Nucleus accumbens (tissue), 56 donors: Measurements from ENCODE around the gene THAP4.
A peak's percentile ranks its signal among the peaks of the same experiment; 100 is the strongest.

Experiments used
- DNase-seq, 56 donors: peaks; one replicate each; lab custom pipeline; 2025; lab: John Stamatoyannopoulos, UW

Gene THAP4, protein sequence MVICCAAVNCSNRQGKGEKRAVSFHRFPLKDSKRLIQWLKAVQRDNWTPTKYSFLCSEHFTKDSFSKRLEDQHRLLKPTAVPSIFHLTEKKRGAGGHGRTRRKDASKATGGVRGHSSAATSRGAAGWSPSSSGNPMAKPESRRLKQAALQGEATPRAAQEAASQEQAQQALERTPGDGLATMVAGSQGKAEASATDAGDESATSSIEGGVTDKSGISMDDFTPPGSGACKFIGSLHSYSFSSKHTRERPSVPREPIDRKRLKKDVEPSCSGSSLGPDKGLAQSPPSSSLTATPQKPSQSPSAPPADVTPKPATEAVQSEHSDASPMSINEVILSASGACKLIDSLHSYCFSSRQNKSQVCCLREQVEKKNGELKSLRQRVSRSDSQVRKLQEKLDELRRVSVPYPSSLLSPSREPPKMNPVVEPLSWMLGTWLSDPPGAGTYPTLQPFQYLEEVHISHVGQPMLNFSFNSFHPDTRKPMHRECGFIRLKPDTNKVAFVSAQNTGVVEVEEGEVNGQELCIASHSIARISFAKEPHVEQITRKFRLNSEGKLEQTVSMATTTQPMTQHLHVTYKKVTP

DNA sequence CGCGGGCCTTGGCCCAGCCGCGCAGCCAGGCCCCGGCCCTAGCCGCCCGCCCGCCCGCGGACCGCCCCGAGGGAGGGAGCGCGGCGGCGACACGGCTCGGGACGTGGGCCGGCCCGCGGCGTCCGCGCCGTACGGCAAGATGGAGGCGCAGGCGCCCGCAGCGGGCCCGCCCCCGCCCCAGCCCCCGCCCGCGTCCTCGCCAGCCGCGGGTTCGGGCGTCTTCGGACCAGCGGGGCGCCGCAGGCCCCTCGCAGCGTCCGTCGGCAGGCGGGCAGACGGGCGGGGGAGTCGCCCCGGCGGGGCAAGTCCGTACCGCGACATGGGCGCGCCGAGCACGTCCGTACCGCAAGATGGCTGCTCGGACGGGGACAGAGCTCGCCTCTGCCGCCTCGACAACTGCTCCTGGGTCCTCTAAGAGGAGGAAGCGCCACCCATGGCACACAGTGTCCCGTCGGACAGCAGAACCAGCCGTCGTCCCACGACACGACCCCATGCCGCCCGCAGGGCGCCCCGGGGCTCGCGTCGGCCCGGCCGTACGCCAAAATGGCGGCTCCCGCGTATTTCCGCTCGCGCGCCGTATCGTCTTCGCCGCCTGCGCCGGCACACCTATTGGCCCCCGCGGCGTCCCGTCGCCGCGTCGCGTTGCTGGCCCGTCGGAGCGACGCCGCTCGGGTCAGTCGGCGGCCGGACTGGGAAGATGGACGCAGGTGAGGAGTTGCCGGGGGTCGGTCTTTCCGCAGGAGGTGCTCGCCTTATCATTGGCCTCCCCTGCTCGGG, at the start of gene THAP4, which contains the start of gene ATG4B:
Gene THAP4 (minus strand): TSS at position 141 of the 777 bp plus-strand sequence. CDS start 141 bp downstream, outside the sequence.
Gene ATG4B (plus strand): TSS at position 676 of the 777 bp plus-strand sequence. CDS start 22 bp downstream, at position 698.
- DNase-seq, result peak in 54 of 56 donors; percentile 44 to 97 (median 86)

DNA sequence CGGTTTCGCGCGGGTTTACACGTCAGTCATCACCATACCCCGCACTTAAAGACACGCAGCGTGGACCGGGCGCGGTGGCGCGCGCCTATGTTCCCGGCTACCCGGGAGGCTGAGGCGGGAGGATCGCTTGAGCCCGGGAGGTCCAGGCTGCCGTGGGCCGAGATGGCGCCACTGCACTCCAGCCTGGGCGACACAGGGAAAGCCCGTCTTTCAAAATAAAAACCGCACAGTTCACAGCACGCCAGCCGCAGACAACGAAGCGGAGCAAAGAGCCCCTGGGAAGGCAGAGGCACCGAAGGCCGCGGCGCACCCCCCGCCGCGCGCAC, 49.3 kb upstream of the THAP4 start:
- peak in 1 of 56 donors; percentile 40 for DNase-seq

DNA sequence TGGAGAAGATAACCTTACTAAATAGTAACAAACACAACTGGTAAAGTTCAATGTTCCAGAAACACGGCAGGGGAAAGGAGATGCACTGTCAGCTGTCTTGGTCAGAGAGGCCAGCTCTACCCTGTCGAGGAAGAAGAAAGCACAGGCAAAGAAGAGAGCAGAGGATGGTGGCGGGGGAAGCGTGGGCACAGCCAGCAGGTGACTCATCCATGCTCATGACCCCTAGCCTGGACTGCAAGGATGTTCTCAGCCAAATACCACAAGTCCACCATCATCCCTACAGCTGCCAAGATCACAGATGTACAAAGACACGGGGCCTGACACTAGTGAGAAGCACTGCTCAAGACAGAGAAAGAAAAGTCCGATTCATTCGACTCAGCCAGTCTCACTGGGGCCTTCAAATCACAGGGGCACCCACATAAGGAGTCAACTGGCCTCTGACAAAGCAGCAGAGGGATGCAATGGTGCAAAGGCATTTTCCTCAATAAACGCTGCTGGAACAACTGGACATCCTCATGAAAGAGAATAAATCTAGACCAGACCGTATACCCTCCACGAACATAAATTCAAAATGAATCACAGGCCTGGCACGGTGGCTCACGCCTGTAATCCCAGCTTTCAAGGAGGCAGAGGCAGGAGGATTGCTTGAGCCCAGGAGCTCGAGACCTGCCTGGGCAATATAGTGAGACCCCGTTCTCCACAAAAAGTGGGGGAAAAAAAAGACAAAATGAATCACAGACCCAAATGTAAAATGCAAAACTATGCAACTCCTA, 44.1 kb upstream of the THAP4 start:
- no peak for DNase-seq

DNA sequence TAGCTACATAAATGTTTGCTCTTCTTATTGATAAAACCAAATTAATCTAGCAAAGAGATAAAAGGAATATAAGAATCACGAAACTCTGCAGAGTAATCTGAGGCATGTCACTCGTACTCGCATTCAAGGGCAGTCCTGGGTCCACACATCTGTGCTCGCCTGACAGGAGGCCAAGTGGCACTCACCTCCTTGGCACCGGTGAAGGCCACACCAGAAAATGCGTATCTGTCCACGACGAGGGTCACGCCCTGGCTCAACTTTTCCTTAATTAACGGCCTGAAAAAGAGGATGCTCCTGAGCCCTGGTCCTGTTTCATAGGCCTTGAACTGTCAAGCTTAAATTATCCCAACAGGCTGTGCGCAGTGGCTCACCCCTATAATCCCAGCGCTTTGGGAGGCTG, 43.1 kb upstream of the THAP4 start:
- no peak for DNase-seq

DNA sequence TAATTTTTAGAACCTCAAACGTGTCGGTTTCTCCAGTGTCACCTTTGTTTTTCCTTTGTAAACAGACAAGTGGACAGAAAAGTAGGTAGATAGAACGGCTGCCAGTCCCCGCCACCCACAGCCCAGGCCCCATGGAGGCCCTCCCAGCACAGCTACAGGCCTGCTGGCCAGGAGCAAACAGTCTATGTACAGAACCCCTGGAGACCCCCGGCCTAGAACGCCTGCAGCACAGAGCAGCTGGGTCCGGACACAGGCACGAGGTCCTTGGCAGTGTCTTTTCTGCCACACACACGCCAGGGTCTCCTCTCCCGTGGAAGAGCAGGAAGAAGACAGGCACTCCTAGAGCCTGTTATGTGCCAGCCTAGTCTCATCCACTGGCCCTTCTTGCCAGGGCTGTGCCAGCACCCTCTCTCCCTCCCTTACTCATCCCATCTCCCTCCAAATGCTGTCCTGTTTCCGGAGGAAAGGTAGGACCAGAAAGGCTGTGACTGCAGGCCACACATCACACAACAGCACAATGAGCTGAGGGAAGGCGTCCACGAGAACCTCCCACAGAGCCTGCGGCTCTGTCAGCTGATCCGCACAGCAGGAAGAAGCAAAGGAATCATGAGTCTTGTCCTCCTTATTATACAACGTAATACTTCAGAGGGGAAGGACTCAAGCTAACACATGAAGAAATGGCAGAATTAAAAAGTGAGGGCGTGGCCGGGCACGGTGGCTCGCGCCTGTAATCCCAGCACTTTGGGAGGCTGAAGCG, 42.0 kb upstream of the THAP4 start:
- DNase-seq, result no peak

DNA sequence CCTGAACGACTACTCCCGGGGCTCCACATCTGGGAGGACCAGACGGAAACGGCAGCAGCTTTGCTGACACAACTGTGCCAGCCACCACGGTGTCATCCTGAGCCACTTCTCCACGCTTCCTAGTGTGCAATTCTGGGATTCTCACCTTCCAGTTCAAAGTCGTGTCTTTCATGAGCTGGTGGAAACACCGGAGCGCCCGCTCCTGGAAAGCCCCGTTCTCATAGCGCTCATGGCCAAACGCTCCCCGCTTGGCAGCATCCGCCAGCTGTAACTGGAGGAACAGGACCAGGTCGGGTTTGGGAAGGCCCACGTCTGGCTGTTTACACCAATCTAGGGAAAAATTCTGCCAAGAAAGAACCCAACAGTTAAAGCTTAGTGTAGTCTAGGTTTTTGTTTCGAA, 41.3 kb upstream of the THAP4 start:
- no peak for DNase-seq

DNA sequence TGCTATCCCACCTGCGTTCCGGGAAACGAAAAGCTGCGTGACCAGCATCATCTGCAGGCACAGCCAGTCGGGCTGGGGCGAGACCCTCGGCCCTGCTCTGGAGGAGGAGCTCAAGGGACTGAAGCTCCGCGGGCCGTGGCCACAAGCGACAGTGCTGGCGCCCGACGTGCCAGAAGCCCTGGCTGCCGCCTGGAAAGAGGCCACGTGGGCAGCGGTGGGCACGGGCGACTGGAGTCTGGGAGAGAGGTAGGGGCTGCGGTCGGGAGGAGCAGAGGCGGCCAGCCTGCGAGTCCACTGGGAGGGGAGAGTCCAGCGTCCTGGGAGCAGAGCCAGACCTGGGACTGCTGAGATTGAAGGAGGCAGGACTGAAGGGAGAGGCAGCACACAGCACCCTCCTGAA, 40.4 kb upstream of the THAP4 start:
- DNase-seq, result no peak

DNA sequence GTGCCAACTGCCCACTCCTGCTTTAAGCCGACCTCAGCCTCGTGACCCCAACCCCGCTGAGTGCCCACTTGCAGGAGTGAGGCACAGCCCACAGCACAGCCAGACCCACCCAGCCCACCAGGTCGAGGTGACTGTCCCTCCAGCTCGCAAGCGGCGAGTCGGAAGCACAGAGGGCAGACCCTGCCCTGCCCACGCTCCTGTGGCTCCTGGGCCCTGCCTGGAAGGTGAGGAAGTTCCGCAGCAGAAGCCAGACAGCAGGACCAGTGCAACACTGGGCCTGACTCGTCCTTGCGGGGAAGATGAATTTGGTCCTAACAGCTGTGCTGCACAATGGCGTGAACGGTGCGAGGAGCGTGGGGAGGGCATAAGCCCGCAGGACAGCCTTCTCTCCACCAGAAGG, 39.7 kb upstream of the THAP4 start:
- DNase-seq, result no peak

DNA sequence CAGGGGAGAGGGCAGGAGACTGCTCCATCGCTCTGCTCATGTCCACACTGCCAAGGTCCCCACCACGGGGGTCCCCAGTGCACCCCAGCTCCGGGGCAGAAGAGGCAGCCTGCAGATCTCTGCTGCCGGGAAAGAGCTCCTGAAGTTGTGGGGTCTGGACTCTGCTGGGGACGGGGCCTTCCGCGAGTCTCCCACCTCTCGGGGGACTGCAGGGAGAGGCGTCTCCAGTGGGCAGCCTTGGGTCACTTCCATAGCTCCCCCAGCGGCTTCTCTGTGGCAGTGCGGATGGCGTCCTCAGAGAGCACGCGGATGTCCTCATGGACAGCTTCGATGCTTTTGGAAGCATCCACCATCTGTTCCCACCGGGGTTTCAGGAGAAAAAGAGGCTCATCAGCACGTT, 38.9 kb upstream of the THAP4 start:
- no peak for DNase-seq

DNA sequence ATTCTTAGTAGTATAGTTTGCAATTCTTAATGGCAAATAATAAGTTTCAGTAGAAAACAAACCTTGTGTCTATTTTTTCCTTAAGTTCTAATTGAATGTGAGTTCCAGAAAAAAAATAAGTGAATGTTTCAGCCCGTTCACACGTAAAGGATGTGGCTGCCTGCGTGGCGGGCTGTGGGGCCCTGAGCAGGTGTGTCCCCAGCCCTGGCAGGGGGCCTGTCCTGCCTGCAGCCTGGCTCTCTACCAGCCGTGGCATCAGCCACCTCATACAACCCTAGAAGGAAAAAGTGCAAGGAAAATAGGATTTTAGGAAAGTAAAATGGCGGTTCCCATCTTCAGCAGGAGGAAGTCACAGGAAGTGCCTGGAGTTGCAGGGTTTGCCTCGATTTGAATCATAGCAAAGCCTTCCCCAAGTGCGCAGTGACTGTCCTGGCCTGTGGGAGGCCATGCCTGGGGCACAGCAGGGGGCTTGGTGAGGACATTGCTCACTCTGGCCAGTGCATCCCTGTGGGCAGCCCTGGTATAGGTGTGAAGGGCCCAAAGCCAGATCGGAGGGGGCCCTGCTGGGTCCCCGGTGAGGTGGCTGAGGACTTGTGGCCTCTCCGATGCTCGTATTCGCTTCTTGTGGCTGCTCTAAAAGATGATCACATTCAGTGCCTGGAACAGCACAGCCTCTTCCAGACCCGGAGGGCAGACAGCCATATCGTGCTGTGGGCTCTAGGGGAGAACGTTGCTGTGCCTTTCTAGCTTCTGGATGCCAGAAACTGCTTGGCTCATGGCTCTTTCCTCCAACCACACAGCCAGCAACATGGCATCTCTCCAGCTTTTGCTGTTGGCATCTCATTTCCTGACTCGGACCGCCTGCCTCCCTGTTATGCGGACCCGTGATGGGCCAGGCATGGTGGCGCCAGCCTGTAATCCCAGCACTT, 37.1 kb upstream of the THAP4 start:
- DNase-seq, result peak in 7 of 56 donors; percentile 2 to 45 (median 29)

DNA sequence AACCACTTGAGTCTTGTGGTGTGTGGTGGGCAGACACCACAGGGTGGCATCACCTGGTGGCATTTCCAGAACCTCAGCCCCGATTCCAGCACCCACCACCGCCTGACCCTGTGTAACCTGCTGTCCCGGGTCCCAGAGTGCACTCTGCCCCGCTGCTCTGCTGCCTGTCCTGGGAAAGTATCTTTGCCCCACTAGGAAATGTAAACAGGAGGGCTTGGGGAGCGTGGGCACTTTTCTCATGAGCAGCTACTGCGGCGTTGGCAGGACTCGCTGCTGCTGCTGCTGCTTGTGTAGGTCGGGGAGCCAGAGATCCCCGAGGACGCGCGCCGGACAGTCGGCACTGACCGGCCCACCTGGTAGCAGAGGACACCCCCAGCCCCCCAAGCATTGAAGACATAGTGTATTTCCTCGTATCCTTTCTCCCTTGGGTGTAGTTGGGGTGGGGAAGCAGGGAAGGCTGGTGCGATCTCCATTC, 36.3 kb upstream of the THAP4 start:
- no peak for DNase-seq

DNA sequence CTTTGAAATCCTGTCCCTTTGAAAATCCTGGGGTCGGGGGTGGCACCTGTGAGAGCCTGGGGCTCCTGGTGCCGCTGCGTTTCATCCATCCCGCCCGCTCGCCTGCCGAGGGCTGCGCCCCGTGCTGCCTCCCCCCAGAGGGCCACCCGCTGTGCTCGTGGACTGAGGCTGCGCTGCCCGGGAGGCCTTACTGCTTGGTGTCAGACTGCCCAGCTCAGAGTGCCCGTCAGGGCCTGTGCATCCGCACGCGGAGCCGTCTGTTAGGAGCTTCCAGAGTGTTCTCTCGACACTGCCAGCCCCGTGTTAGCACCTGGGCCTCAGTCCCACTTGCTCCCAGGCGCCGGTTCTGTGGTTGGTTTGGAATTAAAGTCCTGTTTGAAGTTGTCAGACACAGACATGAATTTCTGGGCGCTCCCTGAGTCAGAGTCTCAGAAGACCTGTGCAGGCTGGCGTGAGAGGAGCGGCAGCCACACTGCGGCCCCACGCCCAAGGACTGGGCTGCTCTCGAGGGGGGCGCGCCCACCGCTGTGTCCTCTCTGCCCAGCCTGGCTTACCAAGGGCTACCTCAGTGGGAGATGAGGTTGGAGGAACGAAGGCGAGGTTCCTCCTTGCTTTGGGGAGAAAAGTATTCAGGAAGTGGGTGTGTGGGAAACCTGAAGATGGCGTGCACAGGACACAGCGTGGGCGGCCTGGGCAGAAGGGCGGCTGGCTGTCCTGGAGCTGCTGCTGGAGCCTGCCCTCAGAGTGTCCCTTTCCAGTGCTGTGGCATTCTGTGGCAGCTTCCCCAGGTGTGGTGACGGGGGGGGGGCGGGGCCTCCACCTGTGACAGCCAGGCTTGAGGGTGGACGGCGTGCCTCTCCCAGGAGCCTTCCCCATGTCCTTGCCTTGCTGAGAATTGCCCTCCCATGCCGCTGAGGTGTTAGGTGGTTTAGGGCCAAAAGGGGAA, 35.6 kb upstream of the THAP4 start:
- no peak for DNase-seq

DNA sequence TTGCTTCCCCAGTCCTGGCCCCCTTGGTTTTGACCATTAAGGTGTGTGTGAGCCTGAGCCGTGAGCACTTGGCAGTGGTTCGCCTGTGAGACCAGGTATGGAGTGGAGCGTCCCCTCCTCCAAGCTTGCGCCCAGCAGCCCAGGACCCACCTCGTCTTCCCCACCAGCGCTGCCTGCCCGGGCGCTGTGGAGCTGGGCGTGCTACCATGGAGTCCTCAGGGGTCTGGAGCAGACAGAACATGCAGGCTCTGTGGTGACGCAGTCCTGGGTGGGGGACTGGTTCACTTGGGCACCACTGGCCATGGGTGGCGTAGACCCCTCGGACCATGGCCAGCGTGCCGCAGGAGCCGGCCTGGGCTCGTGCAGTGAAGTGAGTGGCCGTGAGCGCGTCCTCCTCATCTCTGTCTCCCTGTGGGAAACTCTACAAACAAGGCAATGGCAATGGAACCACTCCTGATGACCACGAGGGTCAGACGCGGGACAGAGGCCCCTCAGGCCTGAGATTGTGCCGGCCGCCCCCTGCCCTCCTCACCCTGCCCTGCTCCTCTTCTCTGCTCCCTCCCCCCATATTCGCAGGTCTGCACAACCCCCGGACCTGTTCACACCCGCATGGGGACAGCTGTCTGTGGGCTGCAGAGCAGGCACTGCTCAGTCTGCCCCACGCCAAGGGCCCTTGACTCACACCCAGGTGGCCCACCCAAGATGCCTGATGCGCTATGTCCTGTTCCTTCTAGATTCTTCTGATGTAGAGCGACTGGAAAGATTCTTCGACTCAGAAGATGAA, 34.7 kb upstream of the THAP4 start:
- DNase-seq, result no peak

DNA sequence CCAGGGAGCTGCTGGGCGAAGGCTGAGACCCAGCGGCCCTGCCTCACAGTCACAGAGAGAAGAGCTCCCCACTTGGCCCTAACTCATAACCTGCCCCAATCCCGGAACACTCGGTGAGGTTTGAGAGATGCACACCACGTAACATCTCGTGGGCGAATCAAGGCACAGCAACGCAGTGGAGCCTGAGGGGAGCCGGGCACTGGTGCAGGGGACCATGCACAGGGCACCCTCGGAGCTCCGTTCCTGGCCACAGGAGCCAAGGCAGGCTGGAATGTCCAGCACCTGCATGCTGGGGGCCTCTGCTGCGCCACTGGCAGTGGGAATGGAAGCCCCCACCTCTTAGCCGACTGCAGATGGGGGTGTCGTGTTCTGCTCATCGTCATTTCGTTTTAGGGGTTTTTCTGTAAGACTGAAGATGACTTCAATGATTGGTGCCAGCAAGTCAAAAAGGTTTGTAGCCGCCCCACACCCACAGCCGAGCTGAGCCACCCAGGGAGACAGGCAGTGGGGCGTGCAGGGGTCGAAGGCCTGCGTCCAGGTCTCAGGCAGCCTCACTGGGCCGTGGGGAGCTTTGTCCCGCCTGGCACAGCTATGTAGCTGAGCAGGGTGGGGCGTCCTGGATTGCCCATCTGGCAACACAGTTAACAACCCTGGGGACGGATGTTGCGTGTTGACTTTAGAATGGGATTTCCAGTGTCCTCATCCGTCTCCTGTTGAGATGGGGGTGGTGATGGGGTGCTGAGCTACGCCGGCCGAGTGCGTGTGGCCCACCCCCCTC, 33.6 kb upstream of the THAP4 start:
- no peak for DNase-seq

DNA sequence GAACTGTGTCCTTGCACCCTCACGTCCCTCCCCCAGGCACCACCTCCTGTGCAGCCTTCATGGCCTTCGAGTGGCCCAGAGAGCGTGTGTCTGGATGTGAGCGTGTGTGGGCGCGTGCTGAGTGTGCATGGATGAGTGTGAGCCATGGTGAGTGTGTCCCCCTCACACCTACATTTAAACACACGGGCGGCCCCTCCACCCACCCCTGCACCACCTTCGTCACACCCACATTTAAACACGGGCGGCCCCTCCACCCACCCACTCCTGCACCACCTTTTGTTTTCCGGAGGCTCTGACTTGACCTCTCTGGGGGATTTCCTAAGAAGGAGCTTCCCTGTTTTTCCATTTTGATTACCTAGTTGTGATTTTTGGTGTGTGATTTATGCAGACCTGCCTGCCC, 31.9 kb upstream of the THAP4 start:
- no peak for DNase-seq

DNA sequence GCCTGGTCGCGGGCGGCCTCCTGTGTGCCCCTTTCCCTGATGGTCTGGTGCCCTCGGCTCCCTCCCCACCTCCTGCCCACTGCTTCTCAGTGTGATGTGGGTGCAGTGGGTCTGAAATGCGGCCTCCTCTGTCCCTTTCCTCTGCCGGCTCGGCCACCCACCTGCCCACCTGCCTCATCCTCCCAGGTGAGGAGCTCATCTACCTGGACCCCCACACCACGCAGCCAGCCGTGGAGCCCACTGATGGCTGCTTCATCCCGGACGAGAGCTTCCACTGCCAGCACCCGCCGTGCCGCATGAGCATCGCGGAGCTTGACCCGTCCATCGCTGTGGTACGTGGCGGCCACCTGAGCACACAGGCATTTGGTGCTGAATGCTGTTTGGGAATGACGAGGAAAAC, 31.4 kb upstream of the THAP4 start:
- no peak for DNase-seq
